Measurements from ENCODE around the gene COG1.

Gene COG1

DNA sequence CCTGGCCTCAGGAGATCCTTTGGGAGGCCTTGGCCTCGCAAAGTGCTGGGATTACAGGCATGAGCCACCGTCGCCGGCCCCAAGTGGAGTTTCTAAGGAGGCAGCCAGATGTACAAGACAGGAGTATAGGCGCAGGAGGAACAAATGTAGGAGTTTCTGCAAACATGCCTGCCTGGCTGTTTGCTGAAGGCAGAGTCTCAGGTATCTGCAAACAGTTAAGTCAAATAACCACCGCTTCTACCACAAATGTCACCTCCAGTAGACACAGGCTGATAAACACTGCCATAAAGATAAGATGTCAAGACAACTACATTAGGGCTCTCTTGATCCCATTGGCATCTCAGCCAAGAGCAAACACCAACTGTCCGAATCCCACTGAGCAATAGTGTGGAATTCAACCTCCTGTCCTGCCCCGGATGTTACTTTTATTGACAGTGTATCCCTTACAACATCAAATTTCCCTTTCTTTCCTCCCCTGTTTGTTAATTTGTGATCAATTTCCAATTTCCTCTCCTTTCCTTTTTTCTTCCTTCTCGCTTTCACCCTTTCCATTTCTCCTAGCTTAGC is 5.6 kb upstream of the COG1 start:
- TF ChIP-seq, protein P1, sequence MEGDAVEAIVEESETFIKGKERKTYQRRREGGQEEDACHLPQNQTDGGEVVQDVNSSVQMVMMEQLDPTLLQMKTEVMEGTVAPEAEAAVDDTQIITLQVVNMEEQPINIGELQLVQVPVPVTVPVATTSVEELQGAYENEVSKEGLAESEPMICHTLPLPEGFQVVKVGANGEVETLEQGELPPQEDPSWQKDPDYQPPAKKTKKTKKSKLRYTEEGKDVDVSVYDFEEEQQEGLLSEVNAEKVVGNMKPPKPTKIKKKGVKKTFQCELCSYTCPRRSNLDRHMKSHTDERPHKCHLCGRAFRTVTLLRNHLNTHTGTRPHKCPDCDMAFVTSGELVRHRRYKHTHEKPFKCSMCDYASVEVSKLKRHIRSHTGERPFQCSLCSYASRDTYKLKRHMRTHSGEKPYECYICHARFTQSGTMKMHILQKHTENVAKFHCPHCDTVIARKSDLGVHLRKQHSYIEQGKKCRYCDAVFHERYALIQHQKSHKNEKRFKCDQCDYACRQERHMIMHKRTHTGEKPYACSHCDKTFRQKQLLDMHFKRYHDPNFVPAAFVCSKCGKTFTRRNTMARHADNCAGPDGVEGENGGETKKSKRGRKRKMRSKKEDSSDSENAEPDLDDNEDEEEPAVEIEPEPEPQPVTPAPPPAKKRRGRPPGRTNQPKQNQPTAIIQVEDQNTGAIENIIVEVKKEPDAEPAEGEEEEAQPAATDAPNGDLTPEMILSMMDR (IDR thresholded peaks at IDR 0.05; ENCODE audit: insufficient read depth, missing control alignments): no peak
- FAIRE-seq (no peak), DNase-seq (ENCODE audit: insufficient read length, low spot score) (no peak)

DNA sequence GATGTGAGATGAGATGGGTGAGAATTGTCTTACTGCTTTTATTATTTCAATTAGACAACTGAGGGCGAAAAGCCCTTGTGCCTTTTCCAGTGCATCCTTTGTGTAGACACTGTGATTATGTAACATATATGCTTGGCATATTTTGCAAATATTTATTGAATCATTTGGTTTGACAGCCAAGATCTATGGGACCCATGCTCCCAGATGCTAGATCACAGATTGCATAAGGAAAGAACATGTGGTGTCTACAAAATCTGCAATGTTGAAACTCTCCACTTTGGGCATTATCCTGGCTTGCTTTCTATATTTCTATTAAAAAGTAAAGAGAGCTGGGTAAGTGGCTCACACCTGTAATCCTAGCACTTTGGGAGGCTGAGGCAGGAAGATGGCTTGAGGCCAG is 4.8 kb upstream of the COG1 start:
- TF ChIP-seq, protein P1 (IDR thresholded peaks at IDR 0.05; ENCODE audit: insufficient read depth, missing control alignments): no peak
- no peak for DNase-seq (ENCODE audit: insufficient read length, low spot score)
- FAIRE-seq: no peak

DNA sequence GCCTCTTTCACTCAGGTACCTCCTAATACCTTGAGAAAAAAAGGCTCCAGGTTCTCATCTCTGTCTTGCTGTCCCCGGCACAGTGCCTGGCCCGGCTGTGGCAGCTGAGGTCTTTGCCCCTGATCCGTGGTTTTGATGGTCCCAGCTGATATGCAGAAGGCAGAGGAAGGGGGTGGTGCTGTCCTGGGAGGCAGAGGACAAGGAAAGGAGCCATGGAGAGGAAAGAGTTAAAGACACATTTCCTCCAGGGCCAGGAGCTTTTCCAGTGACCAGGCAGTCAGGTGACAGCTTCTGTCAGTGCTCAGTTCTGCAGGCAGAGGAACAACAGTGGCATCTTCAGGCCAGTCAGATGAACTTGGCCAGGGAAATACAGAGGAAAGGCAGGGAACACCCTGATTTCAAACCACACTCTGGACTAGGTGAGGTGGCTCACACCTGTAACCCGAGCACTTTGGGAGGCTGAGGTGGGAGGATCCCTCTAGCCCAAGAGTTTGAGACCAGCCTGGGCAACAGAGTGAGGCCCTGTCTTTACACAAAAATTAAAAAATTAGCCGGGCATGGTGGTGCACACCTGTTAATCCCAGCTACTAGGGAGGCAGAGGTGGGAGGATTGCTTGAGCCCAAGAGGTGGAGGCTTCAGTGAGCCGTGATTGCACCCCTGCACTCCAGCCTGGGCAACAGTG is 3.3 kb upstream of the COG1 start:
- DNase-seq (ENCODE audit: insufficient read length, low spot score): peak; percentile 47
- FAIRE-seq: no peak
- TF ChIP-seq, protein P1 (IDR thresholded peaks at IDR 0.05; ENCODE audit: insufficient read depth, missing control alignments): peak; percentile 94

DNA sequence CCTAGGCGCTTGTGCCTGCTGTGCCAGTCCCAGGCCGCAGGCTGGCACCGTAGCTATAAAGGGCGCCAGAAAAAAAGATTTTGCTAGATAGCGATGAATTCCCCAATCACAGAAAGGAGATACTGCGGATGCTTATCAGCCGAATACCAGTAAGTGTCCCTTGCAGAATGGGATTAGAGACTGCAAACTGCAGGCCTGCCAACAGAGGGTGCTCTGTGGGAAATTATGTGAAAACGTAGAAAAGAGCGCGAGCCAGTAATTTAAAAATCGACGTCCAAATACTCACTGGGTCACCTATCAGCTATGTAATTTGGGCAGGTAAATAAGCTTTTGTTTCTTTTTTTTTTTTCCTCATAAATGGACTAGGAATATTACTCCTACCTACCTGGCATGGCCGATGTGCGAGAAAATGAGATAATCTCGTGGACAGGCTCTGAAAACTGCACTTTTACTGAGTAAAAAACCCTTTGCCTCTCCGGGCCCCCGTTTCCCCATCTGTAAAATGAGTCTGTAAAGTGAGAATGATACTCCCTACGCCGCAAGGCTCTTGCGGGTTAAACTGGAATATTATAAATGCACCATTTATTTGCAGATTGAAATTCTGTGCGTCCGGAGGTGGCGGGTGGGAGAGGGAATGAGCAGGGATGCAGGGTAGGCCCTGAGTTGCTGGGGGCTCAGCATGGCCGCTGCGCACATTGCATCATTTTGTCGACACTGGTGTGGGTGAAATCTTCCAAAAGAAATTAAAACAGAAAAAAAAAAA is 1.2 kb upstream of the COG1 start:
- TF ChIP-seq, protein P1 (IDR thresholded peaks at IDR 0.05; ENCODE audit: insufficient read depth, missing control alignments): peak; percentile 93
- no peak for FAIRE-seq
- DNase-seq (ENCODE audit: insufficient read length, low spot score): no peak

DNA sequence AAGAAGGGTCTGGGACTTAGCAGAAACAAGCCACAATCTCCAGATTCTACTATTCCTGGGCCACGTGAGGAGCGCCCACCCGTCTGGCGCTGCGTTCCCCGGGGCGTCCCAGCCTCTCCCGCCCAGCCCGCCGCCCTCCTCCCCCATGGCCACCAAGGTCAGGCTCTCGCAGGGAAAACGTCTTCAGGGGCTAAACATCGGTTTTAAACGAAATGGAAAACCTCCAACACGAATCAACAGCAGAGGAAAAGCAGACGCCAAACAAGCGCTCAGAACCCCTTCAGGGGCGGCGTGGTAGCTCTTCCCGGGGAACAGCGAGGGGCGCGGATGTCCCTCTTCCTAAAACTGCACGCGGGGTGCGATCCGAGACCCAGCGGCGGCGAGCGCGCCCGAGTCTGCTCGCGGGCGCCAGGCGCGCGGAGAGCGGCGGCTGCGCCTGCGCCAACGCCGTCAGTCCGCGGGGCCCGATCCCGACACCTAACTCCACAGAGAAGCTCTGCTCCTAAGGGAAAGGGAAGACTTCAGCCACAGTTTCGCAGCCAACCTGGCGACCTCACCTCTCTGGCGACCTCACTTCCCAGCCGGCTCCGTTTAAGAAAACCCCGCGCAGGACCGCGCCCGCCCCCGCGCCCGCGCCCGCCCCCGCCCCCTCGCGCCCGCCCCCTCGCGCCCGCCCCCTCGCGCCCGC is 505 bp upstream of the COG1 start:
- TF ChIP-seq, protein P1 (IDR thresholded peaks at IDR 0.05; ENCODE audit: insufficient read depth, missing control alignments): no peak
- DNase-seq (ENCODE audit: insufficient read length, low spot score): peak; percentile 37
- no peak for FAIRE-seq

DNA sequence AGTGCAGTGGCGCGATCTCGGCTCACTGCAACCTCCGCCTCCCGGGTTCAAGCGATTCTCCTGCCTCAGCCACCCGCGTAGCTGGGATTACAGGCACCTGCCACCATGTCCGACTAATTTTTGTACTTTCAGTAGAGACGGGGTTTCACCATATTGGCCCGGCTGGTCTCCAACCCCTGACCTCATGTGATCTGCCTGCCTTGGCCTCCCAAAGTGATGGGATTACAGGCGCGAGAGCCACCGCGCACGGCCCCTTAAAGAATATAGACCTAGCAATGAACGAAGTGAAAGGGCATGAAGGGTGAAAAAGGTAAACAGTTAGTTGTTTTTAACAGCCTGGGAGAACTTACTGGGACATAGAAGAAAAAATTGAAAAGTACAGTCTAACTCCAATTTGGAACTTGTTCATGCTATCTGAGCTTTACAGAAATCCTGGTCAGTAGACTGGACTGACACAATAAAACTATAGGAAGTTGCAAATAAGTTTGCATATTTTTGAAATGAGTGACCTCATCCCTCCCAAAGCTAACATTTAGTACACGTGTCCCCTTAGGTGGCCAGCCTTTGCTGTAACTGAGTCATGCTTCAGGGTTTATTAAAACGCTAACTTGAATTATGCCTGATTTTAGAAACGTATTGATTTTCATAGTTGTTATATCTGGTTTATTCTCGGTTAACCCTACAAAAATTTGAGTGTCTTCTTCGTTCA is 1.8 kb downstream of the COG1 start:
- DNase-seq (ENCODE audit: insufficient read length, low spot score): no peak
- TF ChIP-seq, protein P1 (IDR thresholded peaks at IDR 0.05; ENCODE audit: insufficient read depth, missing control alignments): no peak
- no peak for FAIRE-seq
